ENCODE data around the gene RPL28.

Gene RPL28

GRCh38 chr19:55370305-55370988, 15.3 kb upstream of the RPL28 start, which contains the start of gene IL11:
Gene IL11, minus strand, starts transcription at chr19:55370463. Its CDS starts 153 bp downstream, at chr19:55370310.
- intact Hi-C loops (cut with DNase I): no loop called here

GRCh38 chr19:55372316-55373081, 13.2 kb upstream of the RPL28 start:
- no peak for DNase-seq
- intact Hi-C loops (cut with DNase I): no loop called here

More at GRCh38 chr19:55370305-55370988, 15.3 kb upstream of the RPL28 start, which contains the start of gene IL11:
- no peak for DNase-seq

GRCh38 chr19:55373306-55373992, 12.3 kb upstream of the RPL28 start:
- DNase-seq: no peak
- intact Hi-C loops (cut with DNase I): no loop called here

- intact Hi-C loops (cut with DNase I): no loop called here
Measured at GRCh38 chr19:55373993-55374757, 11.6 kb upstream of the RPL28 start.

GRCh38 chr19:55376241-55376933, 9.3 kb upstream of the RPL28 start, which contains the start of gene TMEM190:
Gene TMEM190, plus strand, starts transcription at chr19:55376826. Its CDS starts 28 bp downstream, at chr19:55376854.
- peak in 1 of 10 donors; percentile 77 for DNase-seq
- intact Hi-C loops (cut with DNase I): no loop called here

More at GRCh38 chr19:55373993-55374757, 11.6 kb upstream of the RPL28 start:
- no peak for DNase-seq

- intact Hi-C loops (cut with DNase I): no loop called here
- no peak for DNase-seq
Measured at GRCh38 chr19:55377356-55378131, 8.2 kb upstream of the RPL28 start.

- intact Hi-C loops (cut with DNase I): no loop called here
- no peak for DNase-seq
Measured at GRCh38 chr19:55379174-55379573, 6.6 kb upstream of the RPL28 start.

GRCh38 chr19:55382013-55382412, 3.7 kb upstream of the RPL28 start:
- no peak for DNase-seq
- intact Hi-C loops (cut with DNase I): loop anchor here (5.0 kb wide), 2 partner anchors 45 to 80 kb away; partner anchors contain the start of gene KMT5C

GRCh38 chr19:55382522-55383054, 3.1 kb upstream of the RPL28 start:
- intact Hi-C loops (cut with DNase I): loop anchor here (5.0 kb wide), 2 partner anchors 45 to 80 kb away; partner anchors contain the start of gene KMT5C
- DNase-seq: no peak

- DNase-seq: peak in 6 of 10 donors; percentile 40 to 92 (median 58)
- intact Hi-C loops (cut with DNase I): loop anchor here (5.0 kb wide), 2 partner anchors 46 to 81 kb away; partner anchors contain the start of gene KMT5C
Measured at GRCh38 chr19:55383279-55384130, 2.2 kb upstream of the RPL28 start.

- intact Hi-C loops (cut with DNase I): loop anchor here (5.0 kb wide), 2 partner anchors 47 to 82 kb away; partner anchors contain the start of gene KMT5C
Measured at GRCh38 chr19:55384131-55384919, 1.4 kb upstream of the RPL28 start, which contains the start of gene TMEM238. Gene TMEM238, minus strand, starts transcription at chr19:55384292. Its CDS starts 33 bp downstream, at chr19:55384259.

GRCh38 chr19:55384920-55385723, 610 bp upstream of the RPL28 start:
- peak; percentile 73 to 98 (median 90) for DNase-seq
- intact Hi-C loops (cut with DNase I): loop anchor here (1.0 to 5.0 kb wide), 4 partner anchors 23 to 83 kb away; partner anchors contain the start of genes C19orf85, ISOC2 and KMT5C

More at GRCh38 chr19:55384131-55384919, 1.4 kb upstream of the RPL28 start, which contains the start of gene TMEM238:
- no peak for DNase-seq

GRCh38 chr19:55386493-55386971, 800 bp downstream of the RPL28 start:
- peak in 1 of 10 donors; percentile 78 for DNase-seq
- intact Hi-C loops (cut with DNase I): loop anchor here (5.0 kb wide), 1 partner anchor 76 kb away; the partner anchor contains the start of genes C19orf85 and ISOC2

- intact Hi-C loops (cut with DNase I): loop anchor here (5.0 kb wide), 1 partner anchor 74 kb away; the partner anchor contains the start of genes C19orf85 and ISOC2
- DNase-seq: no peak
Measured at GRCh38 chr19:55387736-55388497, 2.2 kb downstream of the RPL28 start.
